Vagina (tissue), 2 donors: ENCODE measurements around the gene ACOXL. TPM values are rescaled to one million over a fixed set of nuclear protein-coding genes. Genes with fewer than 3 reads are reported as not detected.

Experiments used
- DNase-seq, 2 donors: peaks; one replicate each; pipeline ENCODE4 v3.0.0-alpha.2; 2017; ENCODE audit errors: extremely low spot score in 2 of 2
- H3K27ac ChIP-seq: fragments of 200-600 bp; sonication (generic); one replicate; pipeline ENCODE4 v1.5.1; 2019
- H3K27me3 ChIP-seq: fragments of 200-600 bp; sonication (generic); one replicate; pipeline ENCODE4 v1.5.1; 2019
- H3K36me3 ChIP-seq, 2 donors: fragments of 200-600 bp; sonication (generic); one replicate each; pipeline ENCODE4 v1.5.1; 2017 to 2019
- H3K4me1 ChIP-seq: fragments of 200-600 bp; sonication (generic); one replicate; pipeline ENCODE4 v1.5.1; 2019
- H3K4me3 ChIP-seq, 2 donors: fragments of 200-600 bp; sonication (generic); 1 replicate in 1 of 2; 2 replicates in 1 of 2; pipeline ENCODE4 v1.5.1; 2016 to 2019
- H3K9me3 ChIP-seq: fragments of 200-600 bp; sonication (generic); one replicate; pipeline ENCODE4 v1.5.1; 2019
- POLR2A ChIP-seq, 2 donors: fragments of 450-650 bp; IDR thresholded peaks; one replicate each; pipeline ENCODE4 v1.6.1; 2017; ENCODE audit warnings: antibody characterized with exemption in 2 of 2, mild to moderate bottlenecking in 2 of 2, moderate library complexity in 2 of 2
- POLR2AphosphoS5 ChIP-seq, 2 donors: sonication (generic); formaldehyde crosslinking; IDR thresholded peaks; one replicate each; pipeline ENCODE4 v1.9.0; 2017; ENCODE audit warnings: antibody characterized with exemption in 2 of 2, mild to moderate bottlenecking in 2 of 2, low read depth in 1 of 2; ENCODE audit not compliant: insufficient read depth in 1 of 2
- intact Hi-C: fragments of 100-400 bp; cut with DNase I; formaldehyde crosslinking; loops from one replicate; pipeline ENCODE4 v1.15.1; 2023
- total RNA-seq: library from RNA; depleted of rRNA; stranded (reverse); fragments of >200 nt; gene quantifications from one replicate; pipeline ENCODE4 v1.2.3, GENCODE V29; 2016
- TF ChIP-seq, protein P1 (sequence below), 3 experiments: fragments of 450-650 bp in 2 of 3; fragments of 200-600 bp in 1 of 3; sonication (generic) in 1 of 3; IDR thresholded peaks; one replicate each; pipeline ENCODE4 v1.5.1; 2017 to 2019; ENCODE audit warnings: antibody characterized with exemption in 3 of 3, mild to moderate bottlenecking in 2 of 3, moderate library complexity in 2 of 3

Gene ACOXL
- total RNA-seq, 1 donor from 2014 or later: not detected

- Histone ChIP-seq H3K4me1 (no peaks in the 10 kb centered on the region), H3K36me3 (no peaks in the 10 kb centered on the region), H3K27me3 (no peaks in the 10 kb centered on the region), H3K27ac (no peak overlapping the region), H3K4me3 (no peak overlapping the region), H3K9me3 (peaks cover 3% of the 10 kb centered on the region)
- no peak for DNase-seq
- TF ChIP-seq, protein P1, sequence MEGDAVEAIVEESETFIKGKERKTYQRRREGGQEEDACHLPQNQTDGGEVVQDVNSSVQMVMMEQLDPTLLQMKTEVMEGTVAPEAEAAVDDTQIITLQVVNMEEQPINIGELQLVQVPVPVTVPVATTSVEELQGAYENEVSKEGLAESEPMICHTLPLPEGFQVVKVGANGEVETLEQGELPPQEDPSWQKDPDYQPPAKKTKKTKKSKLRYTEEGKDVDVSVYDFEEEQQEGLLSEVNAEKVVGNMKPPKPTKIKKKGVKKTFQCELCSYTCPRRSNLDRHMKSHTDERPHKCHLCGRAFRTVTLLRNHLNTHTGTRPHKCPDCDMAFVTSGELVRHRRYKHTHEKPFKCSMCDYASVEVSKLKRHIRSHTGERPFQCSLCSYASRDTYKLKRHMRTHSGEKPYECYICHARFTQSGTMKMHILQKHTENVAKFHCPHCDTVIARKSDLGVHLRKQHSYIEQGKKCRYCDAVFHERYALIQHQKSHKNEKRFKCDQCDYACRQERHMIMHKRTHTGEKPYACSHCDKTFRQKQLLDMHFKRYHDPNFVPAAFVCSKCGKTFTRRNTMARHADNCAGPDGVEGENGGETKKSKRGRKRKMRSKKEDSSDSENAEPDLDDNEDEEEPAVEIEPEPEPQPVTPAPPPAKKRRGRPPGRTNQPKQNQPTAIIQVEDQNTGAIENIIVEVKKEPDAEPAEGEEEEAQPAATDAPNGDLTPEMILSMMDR (IDR thresholded peaks at IDR 0.05): no peak
- TF ChIP-seq POLR2A (IDR thresholded peaks at IDR 0.05) (no peak), POLR2AphosphoS5 (IDR thresholded peaks at IDR 0.05; ENCODE audit: insufficient read depth in 1 of 2, low read depth in 1 of 2) (no peak)
- intact Hi-C loops: no loop called here
Measured at GRCh38 chr2:110906613-110907298, 174.4 kb downstream of the ACOXL start.

- intact Hi-C loops: no loop called here
- TF ChIP-seq POLR2A (IDR thresholded peaks at IDR 0.05) (no peak), POLR2AphosphoS5 (IDR thresholded peaks at IDR 0.05; ENCODE audit: insufficient read depth in 1 of 2, low read depth in 1 of 2) (no peak)
- TF ChIP-seq, protein P1 (IDR thresholded peaks at IDR 0.05): no peak
- no peak overlapping the region for H3K27ac ChIP-seq
- H3K4me1 ChIP-seq: no peaks in the 10 kb centered on the region
- no peak for DNase-seq
- H3K27me3 ChIP-seq: no peaks in the 10 kb centered on the region
- no peak overlapping the region for H3K4me3 ChIP-seq
- no peaks in the 10 kb centered on the region for H3K36me3 ChIP-seq
- H3K9me3 ChIP-seq: peaks cover 3% of the 10 kb centered on the region
Measured at GRCh38 chr2:110909501-110909900, 177.1 kb downstream of the ACOXL start.

DNA sequence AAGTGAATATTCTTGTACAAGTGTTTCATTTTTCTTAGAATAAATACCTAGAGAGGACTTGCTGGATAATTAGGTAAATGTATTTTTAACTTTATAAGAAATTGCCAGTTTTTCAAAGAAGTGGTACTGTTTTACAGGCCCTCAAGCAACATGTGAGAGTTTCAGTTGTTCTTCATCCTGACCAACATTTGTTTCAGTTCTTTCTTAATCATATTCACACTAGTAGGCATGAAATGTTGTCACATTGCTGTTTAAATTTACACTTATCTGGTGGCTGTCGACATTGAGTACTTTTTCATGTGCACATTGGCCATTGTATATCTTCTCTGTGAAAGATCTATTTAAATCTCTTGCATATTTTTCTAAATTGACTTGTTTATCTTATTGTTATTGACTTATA is 178.1 kb downstream of the ACOXL start:
- Histone ChIP-seq H3K9me3 (peaks cover 3% of the 10 kb centered on the region), H3K27ac (no peak overlapping the region), H3K4me3 (no peak overlapping the region), H3K27me3 (no peaks in the 10 kb centered on the region), H3K36me3 (no peaks in the 10 kb centered on the region), H3K4me1 (no peaks in the 10 kb centered on the region)
- intact Hi-C loops: no loop called here
- DNase-seq: no peak
- no peak for TF ChIP-seq POLR2AphosphoS5 (IDR thresholded peaks at IDR 0.05; ENCODE audit: insufficient read depth in 1 of 2, low read depth in 1 of 2)

DNA sequence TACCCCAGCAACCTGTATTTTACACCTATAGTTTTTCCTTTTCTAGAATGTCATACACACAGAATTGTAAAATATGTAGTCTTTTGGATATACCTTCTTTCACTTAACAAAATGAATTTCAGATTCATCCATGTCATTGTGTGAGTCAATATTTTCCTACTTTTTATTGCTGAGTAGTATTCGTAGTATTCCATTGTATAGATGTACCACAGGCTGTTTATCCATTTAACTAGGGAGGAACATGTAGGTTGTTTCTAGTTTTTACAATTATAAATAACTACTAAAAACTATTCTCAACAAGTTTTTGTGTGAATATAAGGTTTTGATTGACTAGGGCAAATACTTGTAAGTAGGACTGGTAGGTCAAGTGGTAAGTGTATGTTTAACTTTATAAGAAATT is 187.4 kb downstream of the ACOXL start:
- H3K27me3 ChIP-seq: no peaks in the 10 kb centered on the region
- TF ChIP-seq POLR2AphosphoS5 (IDR thresholded peaks at IDR 0.05; ENCODE audit: insufficient read depth in 1 of 2, low read depth in 1 of 2) (no peak), POLR2A (IDR thresholded peaks at IDR 0.05) (no peak)
- TF ChIP-seq, protein P1 (IDR thresholded peaks at IDR 0.05): no peak
- no peak for DNase-seq
- no peaks in the 10 kb centered on the region for H3K36me3 ChIP-seq
- intact Hi-C loops: no loop called here
- no peaks in the 10 kb centered on the region for H3K9me3 ChIP-seq
- no peaks in the 10 kb centered on the region for H3K4me1 ChIP-seq
- no peak overlapping the region for H3K27ac ChIP-seq
- H3K4me3 ChIP-seq: no peak overlapping the region

- H3K9me3 ChIP-seq: no peaks in the 10 kb centered on the region
- TF ChIP-seq POLR2A (IDR thresholded peaks at IDR 0.05): no peak
- TF ChIP-seq POLR2AphosphoS5 (IDR thresholded peaks at IDR 0.05; ENCODE audit: insufficient read depth in 1 of 2, low read depth in 1 of 2): no peak
- TF ChIP-seq, protein P1 (IDR thresholded peaks at IDR 0.05): no peak
- H3K4me3 ChIP-seq: no peak overlapping the region
- DNase-seq: no peak
- no peaks in the 10 kb centered on the region for H3K4me1 ChIP-seq
- H3K36me3 ChIP-seq: no peaks in the 10 kb centered on the region
- H3K27me3 ChIP-seq: no peaks in the 10 kb centered on the region
- no peak overlapping the region for H3K27ac ChIP-seq
- intact Hi-C loops: no loop called here
Measured at GRCh38 chr2:110925479-110925878, 193.1 kb downstream of the ACOXL start.
